NCI-H2171 (cell line): Measurements from ENCODE around the gene UPK1A.
A peak's percentile ranks its signal among the peaks of the same experiment; 100 is the strongest.

Experiments used
- DNase-seq: peaks from one replicate; lab custom pipeline; 2025; lab: John Stamatoyannopoulos, UW

UPK1A gene

GRCh38 chr19:35666251-35666913, at the start of gene UPK1A:
Gene UPK1A (plus strand): TSS chr19:35666517. CDS start chr19:35666813, 296 bp downstream.
- no peak for DNase-seq

- DNase-seq, result no peak
These were observed 47.5 kb upstream of the UPK1A start for GRCh38 chr19:35618857-35619256.

GRCh38 chr19:35619290-35619923, 46.9 kb upstream of the UPK1A start:
- no peak for DNase-seq

GRCh38 chr19:35620001-35620400, 46.3 kb upstream of the UPK1A start:
- DNase-seq, result no peak

- DNase-seq, result no peak
These were observed 44.6 kb upstream of the UPK1A start for GRCh38 chr19:35621708-35622107.

- no peak for DNase-seq
These were observed 43.6 kb upstream of the UPK1A start for GRCh38 chr19:35622750-35623149.

- DNase-seq, result no peak
These were observed 42.8 kb upstream of the UPK1A start for GRCh38 chr19:35623327-35624010.

- DNase-seq, result no peak
These were observed 38.1 kb upstream of the UPK1A start for GRCh38 chr19:35628264-35628564.

GRCh38 chr19:35628565-35629331, 37.6 kb upstream of the UPK1A start, which contains the start of gene RBM42:
Gene RBM42 (plus strand): TSS chr19:35629036. CDS start chr19:35629154, 118 bp downstream.
- DNase-seq, result peak; percentile 96

- DNase-seq, result no peak
These were observed 37.0 kb upstream of the UPK1A start for GRCh38 chr19:35629332-35629633.

- DNase-seq, result no peak
These were observed 32.4 kb upstream of the UPK1A start for GRCh38 chr19:35633727-35634440.

GRCh38 chr19:35636651-35637050, 29.7 kb upstream of the UPK1A start:
- no peak for DNase-seq

- no peak for DNase-seq
These were observed 29.2 kb upstream of the UPK1A start for GRCh38 chr19:35637165-35637564.

- DNase-seq, result no peak
These were observed 27.0 kb upstream of the UPK1A start for GRCh38 chr19:35639321-35639639.

GRCh38 chr19:35639863-35640262, 26.5 kb upstream of the UPK1A start:
- DNase-seq, result no peak

GRCh38 chr19:35641515-35642151, 24.7 kb upstream of the UPK1A start, which contains the start of gene ETV2:
Gene ETV2 (plus strand): TSS chr19:35641745. CDS start chr19:35642461, 716 bp downstream.
- DNase-seq, result no peak

GRCh38 chr19:35642312-35642711, 24.0 kb upstream of the UPK1A start:
- no peak for DNase-seq

- DNase-seq, result no peak
These were observed 23.5 kb upstream of the UPK1A start for GRCh38 chr19:35642798-35643254.

GRCh38 chr19:35643255-35644205, 22.8 kb upstream of the UPK1A start:
- peak; percentile 84 for DNase-seq
